ENCODE data around the gene DPPA5. TPM values are rescaled to one million over a fixed set of nuclear protein-coding genes. Genes with fewer than 3 reads are reported as not detected.
"Not testable (repeated sequence)": the region's sequence is repeated elsewhere in the genome, so short reads cannot be mapped to it uniquely, and the experiment has no call there.

Gene DPPA5
- total RNA-seq, 1 donor from 2014 or later = not detected

- peak overlapping the region; percentile 72 for H3K27ac Mint-ChIP-seq
- intact Hi-C loops (cut with micrococcal nuclease) = loop anchor here (1.0 to 5.0 kb wide), 3 partner anchors 47 to 688 kb away; partner anchors contain the start of genes KCNQ5, KHDC1 and SLC17A5
These were observed 44.1 kb downstream of the DPPA5 start for GRCh38 chr6:73309785-73310502.

GRCh38 chr6:73309535-73309784 lies 44.6 kb downstream of the DPPA5 start:
- H3K4me1 Mint-ChIP-seq (ENCODE audit: low read depth) = peaks cover 25% of the 10 kb centered on the region
- DNase-seq (ENCODE audit: low spot score) = no peak
- peaks cover 2% of the 10 kb centered on the region for H3K36me3 Mint-ChIP-seq (ENCODE audit: low read depth)
- peak overlapping the region; percentile 95 for H3K4me3 Mint-ChIP-seq
- intact Hi-C loops (cut with micrococcal nuclease) = loop anchor here (1.0 to 5.0 kb wide), 2 partner anchors 46 to 343 kb away; partner anchors contain the start of genes KHDC1 and SLC17A5
- peaks cover 5% of the 10 kb centered on the region for H3K9me3 Mint-ChIP-seq
- peaks cover 38% of the 10 kb centered on the region for H3K27me3 Mint-ChIP-seq (ENCODE audit: insufficient read depth)
- H3K27ac Mint-ChIP-seq = peak overlapping the region; percentile 72

More at GRCh38 chr6:73309785-73310502, 44.1 kb downstream of the DPPA5 start:
- H3K4me1 Mint-ChIP-seq (ENCODE audit: low read depth) = peaks cover 25% of the 10 kb centered on the region
- H3K4me3 Mint-ChIP-seq = peak overlapping the region; percentile 95
- peaks cover 5% of the 10 kb centered on the region for H3K9me3 Mint-ChIP-seq
- peaks cover 38% of the 10 kb centered on the region for H3K27me3 Mint-ChIP-seq (ENCODE audit: insufficient read depth)
- peak; percentile 45 for DNase-seq (ENCODE audit: low spot score)
- peaks cover 2% of the 10 kb centered on the region for H3K36me3 Mint-ChIP-seq (ENCODE audit: low read depth)

- Mint-ChIP-seq H3K36me3 (ENCODE audit: low read depth) (peaks cover 2% of the 10 kb centered on the region), H3K4me3 (peak overlapping the region; percentile 95), H3K4me1 (ENCODE audit: low read depth) (peaks cover 25% of the 10 kb centered on the region), H3K27ac (no peak overlapping the region), H3K9me3 (peaks cover 5% of the 10 kb centered on the region), H3K27me3 (ENCODE audit: insufficient read depth) (peaks cover 35% of the 10 kb centered on the region)
- intact Hi-C loops (cut with micrococcal nuclease) = loop anchor here (1.0 to 5.0 kb wide), 2 partner anchors 46 to 343 kb away; partner anchors contain the start of genes KHDC1 and SLC17A5
- no peak for DNase-seq (ENCODE audit: low spot score)
These were observed 45.2 kb downstream of the DPPA5 start for GRCh38 chr6:73308712-73309534.

DNA sequence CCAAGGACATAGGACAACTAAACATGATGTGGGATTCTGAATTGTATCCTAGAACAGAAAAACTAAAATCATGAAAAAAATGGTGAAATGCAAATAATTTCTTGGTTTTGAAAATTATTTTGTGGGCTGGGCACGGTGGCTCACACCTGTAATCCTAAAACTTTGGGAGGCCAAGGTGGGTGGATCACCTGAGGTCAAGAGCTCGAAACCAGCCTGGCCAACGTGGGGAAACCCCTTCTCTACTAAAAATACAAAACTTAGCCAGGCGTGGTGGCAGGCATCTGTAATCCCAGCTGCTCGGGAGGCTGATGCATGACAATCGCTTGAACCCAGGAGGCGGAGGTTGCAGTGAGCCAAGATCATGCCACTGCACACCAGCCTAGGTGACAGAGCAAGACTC lies 50.3 kb downstream of the DPPA5 start:
- H3K27ac Mint-ChIP-seq; DNase-seq (ENCODE audit: low spot score); H3K4me3 Mint-ChIP-seq; H3K4me1 Mint-ChIP-seq (ENCODE audit: low read depth); intact Hi-C loops (cut with micrococcal nuclease); H3K36me3 Mint-ChIP-seq (ENCODE audit: low read depth); H3K27me3 Mint-ChIP-seq (ENCODE audit: insufficient read depth); H3K9me3 Mint-ChIP-seq: not testable (repeated sequence)

Other genes with a start within 250 kb of the DPPA5 start
- gene KHDC1L, start 128.8 kb downstream of the DPPA5 start, total RNA-seq = not detected in 2 replicates
- gene KHDC1, start 91.1 kb downstream of the DPPA5 start, total RNA-seq = 4.8 and 6.4 TPM in 2 replicates
- not detected in 2 replicates for gene KHDC3L, start 8.4 kb upstream of the DPPA5 start, total RNA-seq
- gene OOEP, start 15.6 kb upstream of the DPPA5 start, total RNA-seq = 1.2 TPM in 1 of 2 replicates, not detected in the other
- 0.44 and 0.66 TPM in 2 replicates for gene DDX43, start 40.6 kb upstream of the DPPA5 start, total RNA-seq
- gene CGAS, start 98.0 kb upstream of the DPPA5 start, total RNA-seq = 47.6 and 51.1 TPM in 2 replicates
- 33.3 and 45.8 TPM in 2 replicates for gene MTO1, start 107.5 kb upstream of the DPPA5 start, total RNA-seq
- gene EEF1A1, start 166.8 kb upstream of the DPPA5 start, total RNA-seq = 8,439 and 8,694 TPM in 2 replicates

All from activated T-helper 1 cell treated with anti-CD3 and anti-CD28 coated beads, Interleukin-12 subunit alpha, Interleukin-12 subunit beta, Interleukin-2, Interleukin-4 antibody, amounts not matched to agents 30 ng/mL and 10 ng/mL and 1 ng/mL, durations not matched to agents 14 hours and 24 hours and 36 hours (primary cell).